Astrocyte of the hippocampus (primary cell): ENCODE data around the gene C13orf46.

Experiments
- DNase-seq: peaks from one replicate; pipeline ENCODE4 v3.0.0; 2011; ENCODE audit warnings: low read depth, low spot score

C13orf46 gene

DNA sequence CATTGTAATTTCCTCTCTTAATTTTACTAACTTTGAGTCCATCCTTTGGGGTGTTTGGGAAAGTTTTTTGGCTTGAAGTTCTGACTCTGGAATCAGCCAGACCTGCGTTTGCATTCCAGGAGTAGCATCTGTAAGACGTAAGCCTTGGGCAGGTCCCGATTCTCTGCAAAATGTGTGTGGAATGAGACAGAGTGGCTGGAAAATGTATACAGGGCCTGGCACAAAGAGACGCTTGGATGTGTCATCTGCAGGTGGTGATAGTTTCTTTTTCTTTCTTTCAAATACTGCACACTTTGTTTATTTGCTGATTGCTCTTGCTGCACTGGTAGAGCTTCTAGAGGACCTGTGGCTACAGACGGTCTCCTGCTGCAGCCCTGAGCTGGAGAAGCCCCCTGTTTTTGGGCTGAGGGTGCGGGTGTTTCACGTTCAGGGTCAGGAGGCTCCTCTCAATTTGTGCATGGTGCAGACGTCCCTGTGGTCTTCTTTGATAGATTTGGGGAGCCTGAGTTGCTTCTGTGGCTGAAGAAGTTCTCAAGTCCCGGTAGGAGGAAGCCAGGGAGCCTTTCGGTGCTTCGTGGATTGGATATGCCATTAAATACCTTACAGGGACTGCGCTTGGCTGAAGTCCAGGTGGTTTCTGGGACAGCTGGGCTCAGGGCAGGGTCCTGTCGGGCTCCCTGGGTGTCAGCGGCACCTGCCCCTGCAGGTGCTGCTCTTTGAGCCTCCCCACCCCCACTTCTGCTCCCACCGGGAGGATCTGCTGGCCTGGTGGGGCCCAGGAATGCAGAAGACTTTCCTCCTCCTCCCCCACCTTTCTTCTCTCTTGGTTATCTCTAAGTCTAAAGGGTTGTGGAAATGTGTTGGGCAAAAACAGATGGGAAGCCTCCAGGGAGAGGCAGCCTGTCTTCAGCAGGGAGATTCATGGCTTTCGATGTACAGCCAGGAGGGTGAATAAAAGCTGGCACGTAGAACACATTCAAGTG is 66.0 kb downstream of the C13orf46 start:
- peak; percentile 81 for DNase-seq

DNA sequence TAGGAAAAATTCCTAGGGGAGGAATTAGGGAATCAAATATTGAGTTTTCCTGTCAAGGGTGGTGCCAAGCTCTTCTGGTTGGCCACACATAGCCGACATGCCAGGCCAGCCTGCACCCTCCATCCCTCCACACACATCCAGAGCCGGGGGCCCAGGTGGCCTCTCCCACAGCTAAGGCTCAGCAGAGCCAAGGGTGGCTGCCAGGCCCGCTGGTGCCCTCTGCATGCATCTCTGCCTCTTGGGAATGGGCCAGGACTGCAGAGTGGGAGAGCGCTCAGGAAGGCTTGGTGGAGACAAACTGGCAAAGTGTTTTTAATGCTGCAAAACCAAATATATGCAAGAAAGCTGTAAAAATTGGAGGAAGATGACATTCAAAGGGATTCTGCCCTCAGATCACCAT is 67.3 kb downstream of the C13orf46 start:
- DNase-seq, result peak; percentile 67

- no peak for DNase-seq
Measured at GRCh38 chr13:113905942-113906341, 67.9 kb downstream of the C13orf46 start.

DNA sequence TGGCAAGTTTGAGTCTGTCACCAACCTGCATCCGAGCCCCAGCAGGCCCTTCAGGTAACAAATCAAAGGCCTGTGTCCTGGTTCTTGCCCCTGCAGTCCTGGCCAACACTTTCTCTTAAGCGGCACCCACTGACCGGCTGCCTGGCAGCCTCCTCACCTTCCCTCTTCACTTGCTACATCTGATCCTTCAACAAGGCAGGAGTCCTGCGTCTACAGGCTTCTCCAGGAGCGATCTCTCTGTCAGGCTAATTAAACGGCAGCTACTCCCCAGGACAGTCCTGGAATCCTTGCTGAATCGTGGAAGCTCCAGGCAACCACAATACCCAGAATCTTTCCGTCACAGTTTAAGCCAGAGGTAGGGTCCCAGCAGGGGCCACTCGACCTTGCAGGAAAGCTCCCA is 68.9 kb downstream of the C13orf46 start:
- DNase-seq, result no peak

DNA sequence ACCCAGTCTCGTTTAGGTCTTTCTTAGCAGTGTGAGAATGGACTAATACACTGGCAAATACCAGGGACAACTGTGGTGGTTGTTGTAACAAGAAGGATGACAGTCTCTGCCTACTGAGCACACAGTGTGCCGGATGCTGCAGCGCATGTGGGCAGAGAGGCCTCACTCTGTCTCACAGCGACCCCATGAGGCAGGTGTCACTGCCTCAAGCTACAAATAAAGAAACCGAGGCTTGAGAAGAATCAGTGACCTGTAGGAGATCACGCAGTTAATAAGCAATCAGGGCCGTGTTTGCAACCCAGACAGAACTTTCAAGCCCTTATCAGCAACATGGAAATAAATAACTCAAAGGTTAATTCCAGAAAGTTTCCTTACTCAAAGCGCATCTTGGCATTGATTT is 69.5 kb downstream of the C13orf46 start:
- peak; percentile 58 for DNase-seq

- no peak for DNase-seq
Measured at GRCh38 chr13:113903912-113904311, 70.0 kb downstream of the C13orf46 start.
